HTR-8/SVneo (cell line): ENCODE data around the gene SOX5.
A peak's percentile ranks its signal among the peaks of the same experiment; 100 is the strongest.
"Not testable (repeated sequence)": the region's sequence is repeated elsewhere in the genome, so short reads cannot be mapped to it uniquely, and the experiment has no call there.

Source experiments
- DNase-seq: peaks from one replicate; pipeline ENCODE4 v3.0.0; 2011; ENCODE audit warnings: low spot score, mixed read lengths; ENCODE audit not compliant: insufficient read length
- FAIRE-seq: peaks from 2 replicates; lab custom pipeline; 2011; peaks lifted over from hg19 to GRCh38; lab: Jason Lieb, UNC

The SOX5 gene

GRCh38 chr12:23851602-23852001 is 97.9 kb downstream of the SOX5 start:
- FAIRE-seq (no peak), DNase-seq (no peak)

- FAIRE-seq (no peak), DNase-seq (no peak)
Measured at GRCh38 chr12:23847857-23848256, 101.6 kb downstream of the SOX5 start.

- peak; percentile 87 for FAIRE-seq
- no peak for DNase-seq
Measured at GRCh38 chr12:23843958-23844357, 105.5 kb downstream of the SOX5 start.

- DNase-seq = no peak
- no peak for FAIRE-seq
Measured at GRCh38 chr12:23834076-23834475, 115.4 kb downstream of the SOX5 start.

GRCh38 chr12:23831739-23832138 is 117.7 kb downstream of the SOX5 start:
- FAIRE-seq = no peak
- DNase-seq = no peak

GRCh38 chr12:23830210-23830609 is 119.3 kb downstream of the SOX5 start:
- FAIRE-seq = peak; percentile 59
- DNase-seq = no peak

- FAIRE-seq = no peak
- no peak for DNase-seq
Measured at GRCh38 chr12:23827353-23827752, 122.1 kb downstream of the SOX5 start.

GRCh38 chr12:23825124-23825523 is 124.3 kb downstream of the SOX5 start:
- not testable (repeated sequence) for FAIRE-seq, DNase-seq

- DNase-seq (no peak), FAIRE-seq (no peak)
Measured at GRCh38 chr12:23824358-23824757, 125.1 kb downstream of the SOX5 start.

- not testable (repeated sequence) for DNase-seq, FAIRE-seq
Measured at GRCh38 chr12:23822883-23823282, 126.6 kb downstream of the SOX5 start.

- no peak for FAIRE-seq
Measured at GRCh38 chr12:23817345-23817744, 132.1 kb downstream of the SOX5 start.

GRCh38 chr12:23816394-23816851 is 133.0 kb downstream of the SOX5 start:
- DNase-seq (no peak), FAIRE-seq (peak; percentile 31)

More at GRCh38 chr12:23817345-23817744, 132.1 kb downstream of the SOX5 start:
- no peak for DNase-seq

GRCh38 chr12:23815810-23816209 is 133.7 kb downstream of the SOX5 start:
- no peak for FAIRE-seq
- DNase-seq = no peak

GRCh38 chr12:23813206-23813605 is 136.3 kb downstream of the SOX5 start:
- DNase-seq (no peak), FAIRE-seq (no peak)

- FAIRE-seq = no peak
- no peak for DNase-seq
Measured at GRCh38 chr12:23810329-23810902, 139.1 kb downstream of the SOX5 start.

- DNase-seq = no peak
- FAIRE-seq = no peak
Measured at GRCh38 chr12:23803540-23803939, 145.9 kb downstream of the SOX5 start.

- FAIRE-seq (peak; percentile 58), DNase-seq (no peak)
Measured at GRCh38 chr12:23795494-23795893, 154.0 kb downstream of the SOX5 start.

- DNase-seq (no peak), FAIRE-seq (no peak)
Measured at GRCh38 chr12:23781118-23781517, 168.4 kb downstream of the SOX5 start.

- FAIRE-seq = peak; percentile 65
- DNase-seq = no peak
Measured at GRCh38 chr12:23775208-23775607, 174.3 kb downstream of the SOX5 start.

- no peak for DNase-seq
- FAIRE-seq = peak; percentile 23
Measured at GRCh38 chr12:23771240-23771949, 178.1 kb downstream of the SOX5 start.

- DNase-seq (no peak), FAIRE-seq (no peak)
Measured at GRCh38 chr12:23770202-23770938, 179.1 kb downstream of the SOX5 start.
